ENCODE results near the gene RSPH1. TPM values are rescaled to one million over a fixed set of nuclear protein-coding genes. Genes with fewer than 3 reads are reported as not detected.

RSPH1 gene
- total and polyA plus RNA-seq, 4 donors, result 0.09 to 0.17 (median 0.16) TPM; not detected in 1

DNA sequence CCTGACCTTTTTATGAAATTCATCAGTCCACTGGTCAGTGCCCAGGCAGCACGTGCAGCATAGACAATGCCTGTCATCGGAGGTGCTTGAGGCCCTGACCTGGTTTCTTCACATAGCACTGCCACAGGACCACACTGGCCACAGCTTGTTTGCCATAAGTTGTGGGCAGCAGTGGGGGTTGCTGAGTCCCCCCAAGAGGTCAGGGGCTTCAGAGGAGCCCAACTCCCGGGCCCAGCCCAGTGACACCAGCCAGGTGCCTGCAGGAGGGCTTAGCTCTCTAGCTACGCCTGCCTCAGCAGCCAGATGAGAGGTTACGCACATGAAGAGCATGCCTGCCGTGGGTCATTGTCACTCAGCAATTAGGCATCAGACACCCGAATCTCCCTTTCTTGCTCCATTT is 50.7 kb downstream of the RSPH1 start:
- H3K27ac ChIP-seq (ENCODE audit: low read depth in 1 of 2, low read length in 2 of 2), result no peak overlapping the region
- no peak overlapping the region for H3K4me3 ChIP-seq (ENCODE audit: low read depth in 1 of 3, low read length in 3 of 3)
- WGBS, result 85% methylated on average over 7 of the region's 7 CpGs
- no peaks in the 10 kb centered on the region for H3K4me1 ChIP-seq (ENCODE audit: control insufficient read depth in 4 of 4, insufficient read depth in 4 of 4, low read length in 3 of 4)
- H3K9me3 ChIP-seq (ENCODE audit: control insufficient read depth in 4 of 4, low read length in 3 of 4), result no peaks in the 10 kb centered on the region
- H3K9ac ChIP-seq (ENCODE audit: low read depth in 1 of 2, low read length in 2 of 2), result no peak overlapping the region
- TF ChIP-seq, protein P1, sequence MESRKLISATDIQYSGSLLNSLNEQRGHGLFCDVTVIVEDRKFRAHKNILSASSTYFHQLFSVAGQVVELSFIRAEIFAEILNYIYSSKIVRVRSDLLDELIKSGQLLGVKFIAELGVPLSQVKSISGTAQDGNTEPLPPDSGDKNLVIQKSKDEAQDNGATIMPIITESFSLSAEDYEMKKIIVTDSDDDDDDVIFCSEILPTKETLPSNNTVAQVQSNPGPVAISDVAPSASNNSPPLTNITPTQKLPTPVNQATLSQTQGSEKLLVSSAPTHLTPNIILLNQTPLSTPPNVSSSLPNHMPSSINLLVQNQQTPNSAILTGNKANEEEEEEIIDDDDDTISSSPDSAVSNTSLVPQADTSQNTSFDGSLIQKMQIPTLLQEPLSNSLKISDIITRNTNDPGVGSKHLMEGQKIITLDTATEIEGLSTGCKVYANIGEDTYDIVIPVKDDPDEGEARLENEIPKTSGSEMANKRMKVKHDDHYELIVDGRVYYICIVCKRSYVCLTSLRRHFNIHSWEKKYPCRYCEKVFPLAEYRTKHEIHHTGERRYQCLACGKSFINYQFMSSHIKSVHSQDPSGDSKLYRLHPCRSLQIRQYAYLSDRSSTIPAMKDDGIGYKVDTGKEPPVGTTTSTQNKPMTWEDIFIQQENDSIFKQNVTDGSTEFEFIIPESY (IDR thresholded peaks at IDR 0.05), result no peak
- TF ChIP-seq, protein P2, sequence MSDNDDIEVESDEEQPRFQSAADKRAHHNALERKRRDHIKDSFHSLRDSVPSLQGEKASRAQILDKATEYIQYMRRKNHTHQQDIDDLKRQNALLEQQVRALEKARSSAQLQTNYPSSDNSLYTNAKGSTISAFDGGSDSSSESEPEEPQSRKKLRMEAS (IDR thresholded peaks at IDR 0.05), result no peak
- no peak for TF ChIP-seq FOXA1 (IDR thresholded peaks at IDR 0.05)
- no peak for TF ChIP-seq TAF1 (conservative IDR thresholded peaks at IDR 0.05)
- no peak for TF ChIP-seq HNF4A (conservative IDR thresholded peaks at IDR 0.05)
- TF ChIP-seq GABPA (IDR thresholded peaks at IDR 0.05 in 1 of 2, conservative IDR thresholded peaks at IDR 0.05 in 1 of 2), result no peak
- TF ChIP-seq HNF4G (IDR thresholded peaks at IDR 0.05), result no peak
- TF ChIP-seq, protein P3, sequence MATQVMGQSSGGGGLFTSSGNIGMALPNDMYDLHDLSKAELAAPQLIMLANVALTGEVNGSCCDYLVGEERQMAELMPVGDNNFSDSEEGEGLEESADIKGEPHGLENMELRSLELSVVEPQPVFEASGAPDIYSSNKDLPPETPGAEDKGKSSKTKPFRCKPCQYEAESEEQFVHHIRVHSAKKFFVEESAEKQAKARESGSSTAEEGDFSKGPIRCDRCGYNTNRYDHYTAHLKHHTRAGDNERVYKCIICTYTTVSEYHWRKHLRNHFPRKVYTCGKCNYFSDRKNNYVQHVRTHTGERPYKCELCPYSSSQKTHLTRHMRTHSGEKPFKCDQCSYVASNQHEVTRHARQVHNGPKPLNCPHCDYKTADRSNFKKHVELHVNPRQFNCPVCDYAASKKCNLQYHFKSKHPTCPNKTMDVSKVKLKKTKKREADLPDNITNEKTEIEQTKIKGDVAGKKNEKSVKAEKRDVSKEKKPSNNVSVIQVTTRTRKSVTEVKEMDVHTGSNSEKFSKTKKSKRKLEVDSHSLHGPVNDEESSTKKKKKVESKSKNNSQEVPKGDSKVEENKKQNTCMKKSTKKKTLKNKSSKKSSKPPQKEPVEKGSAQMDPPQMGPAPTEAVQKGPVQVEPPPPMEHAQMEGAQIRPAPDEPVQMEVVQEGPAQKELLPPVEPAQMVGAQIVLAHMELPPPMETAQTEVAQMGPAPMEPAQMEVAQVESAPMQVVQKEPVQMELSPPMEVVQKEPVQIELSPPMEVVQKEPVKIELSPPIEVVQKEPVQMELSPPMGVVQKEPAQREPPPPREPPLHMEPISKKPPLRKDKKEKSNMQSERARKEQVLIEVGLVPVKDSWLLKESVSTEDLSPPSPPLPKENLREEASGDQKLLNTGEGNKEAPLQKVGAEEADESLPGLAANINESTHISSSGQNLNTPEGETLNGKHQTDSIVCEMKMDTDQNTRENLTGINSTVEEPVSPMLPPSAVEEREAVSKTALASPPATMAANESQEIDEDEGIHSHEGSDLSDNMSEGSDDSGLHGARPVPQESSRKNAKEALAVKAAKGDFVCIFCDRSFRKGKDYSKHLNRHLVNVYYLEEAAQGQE (IDR thresholded peaks at IDR 0.05), result no peak
- TF ChIP-seq SP1 (IDR thresholded peaks at IDR 0.05), result no peak
- TF ChIP-seq RAD21 (IDR thresholded peaks at IDR 0.05), result no peak
- TF ChIP-seq, protein P4, sequence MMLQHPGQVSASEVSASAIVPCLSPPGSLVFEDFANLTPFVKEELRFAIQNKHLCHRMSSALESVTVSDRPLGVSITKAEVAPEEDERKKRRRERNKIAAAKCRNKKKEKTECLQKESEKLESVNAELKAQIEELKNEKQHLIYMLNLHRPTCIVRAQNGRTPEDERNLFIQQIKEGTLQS (IDR thresholded peaks at IDR 0.05), result no peak
- no peak for TF ChIP-seq FOXA2 (IDR thresholded peaks at IDR 0.05)
- TF ChIP-seq NR2F2 (IDR thresholded peaks at IDR 0.05), result no peak
- no peak for TF ChIP-seq YY1 (IDR thresholded peaks at IDR 0.05)
- no peak for TF ChIP-seq JUND (IDR thresholded peaks at IDR 0.05)
- TF ChIP-seq RXRA (IDR thresholded peaks at IDR 0.05), result no peak
- TF ChIP-seq, protein P5, sequence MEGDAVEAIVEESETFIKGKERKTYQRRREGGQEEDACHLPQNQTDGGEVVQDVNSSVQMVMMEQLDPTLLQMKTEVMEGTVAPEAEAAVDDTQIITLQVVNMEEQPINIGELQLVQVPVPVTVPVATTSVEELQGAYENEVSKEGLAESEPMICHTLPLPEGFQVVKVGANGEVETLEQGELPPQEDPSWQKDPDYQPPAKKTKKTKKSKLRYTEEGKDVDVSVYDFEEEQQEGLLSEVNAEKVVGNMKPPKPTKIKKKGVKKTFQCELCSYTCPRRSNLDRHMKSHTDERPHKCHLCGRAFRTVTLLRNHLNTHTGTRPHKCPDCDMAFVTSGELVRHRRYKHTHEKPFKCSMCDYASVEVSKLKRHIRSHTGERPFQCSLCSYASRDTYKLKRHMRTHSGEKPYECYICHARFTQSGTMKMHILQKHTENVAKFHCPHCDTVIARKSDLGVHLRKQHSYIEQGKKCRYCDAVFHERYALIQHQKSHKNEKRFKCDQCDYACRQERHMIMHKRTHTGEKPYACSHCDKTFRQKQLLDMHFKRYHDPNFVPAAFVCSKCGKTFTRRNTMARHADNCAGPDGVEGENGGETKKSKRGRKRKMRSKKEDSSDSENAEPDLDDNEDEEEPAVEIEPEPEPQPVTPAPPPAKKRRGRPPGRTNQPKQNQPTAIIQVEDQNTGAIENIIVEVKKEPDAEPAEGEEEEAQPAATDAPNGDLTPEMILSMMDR (IDR thresholded peaks at IDR 0.05; ENCODE audit: low read depth, low read length, missing input control), result no peak
- no peak for TF ChIP-seq EGR1 (IDR thresholded peaks at IDR 0.05; ENCODE audit: low read depth in 2 of 2)
- H3K27me3 ChIP-seq (ENCODE audit: control insufficient read depth in 4 of 4, insufficient read depth in 4 of 4, low read length in 3 of 4), result no peaks in the 10 kb centered on the region
- DNase-seq (ENCODE audit: low spot score), result no peak
- H3K36me3 ChIP-seq (ENCODE audit: control insufficient read depth in 4 of 4, insufficient read depth in 3 of 4, low read depth in 1 of 4, low read length in 3 of 4), result no peaks in the 10 kb centered on the region
